Stimulated activated CD4-positive, alpha-beta T cell treated with anti-CD3 and anti-CD28 coated beads, Interleukin-4, amount 100 ng/mL, for 4 hours (primary cell): ENCODE data around the gene EEIG2.
A peak's percentile ranks its signal among the peaks of the same experiment; 100 is the strongest.

Experiments
- DNase-seq, 2 experiments: peaks; one replicate each; pipeline ENCODE4 v3.0.0-alpha.2; 2020

EEIG2 gene

GRCh38 chr1:108551137-108551862 is 8.6 kb upstream of the EEIG2 start:
- no peak for DNase-seq

GRCh38 chr1:108553905-108554304 is 6.0 kb upstream of the EEIG2 start:
- no peak for DNase-seq

- DNase-seq, result no peak
Measured at GRCh38 chr1:108554682-108555427, 5.0 kb upstream of the EEIG2 start.

- no peak for DNase-seq
Measured at GRCh38 chr1:108556066-108556465, 3.8 kb upstream of the EEIG2 start.

GRCh38 chr1:108556499-108556898 is 3.4 kb upstream of the EEIG2 start:
- no peak for DNase-seq

- DNase-seq, result no peak
Measured at GRCh38 chr1:108557296-108557695, 2.6 kb upstream of the EEIG2 start.

- peak in 1 of 2 experiments; percentile 23 for DNase-seq
Measured at GRCh38 chr1:108560189-108560873, 431 bp downstream of the EEIG2 start.

- peak; percentile 15 to 35 for DNase-seq
Measured at GRCh38 chr1:108560874-108561459, 1.1 kb downstream of the EEIG2 start.

GRCh38 chr1:108561689-108562326 is 1.9 kb downstream of the EEIG2 start:
- DNase-seq, result peak; percentile 75 to 78

- DNase-seq, result no peak
Measured at GRCh38 chr1:108563808-108564207, 3.9 kb downstream of the EEIG2 start.

GRCh38 chr1:108565081-108565480 is 5.2 kb downstream of the EEIG2 start:
- no peak for DNase-seq

GRCh38 chr1:108565512-108565911 is 5.6 kb downstream of the EEIG2 start:
- DNase-seq, result no peak

- no peak for DNase-seq
Measured at GRCh38 chr1:108568589-108568988, 8.7 kb downstream of the EEIG2 start.

- DNase-seq, result no peak
Measured at GRCh38 chr1:108569097-108569728, 9.3 kb downstream of the EEIG2 start.

GRCh38 chr1:108570128-108570527 is 10.2 kb downstream of the EEIG2 start:
- no peak for DNase-seq

GRCh38 chr1:108570998-108571401 is 11.1 kb downstream of the EEIG2 start:
- DNase-seq, result no peak

GRCh38 chr1:108572182-108572581 is 12.3 kb downstream of the EEIG2 start:
- DNase-seq, result peak in 1 of 2 experiments; percentile 50

- DNase-seq, result no peak
Measured at GRCh38 chr1:108573183-108573582, 13.3 kb downstream of the EEIG2 start.

GRCh38 chr1:108574008-108574407 is 14.1 kb downstream of the EEIG2 start:
- DNase-seq, result no peak

GRCh38 chr1:108575375-108575774 is 15.5 kb downstream of the EEIG2 start:
- DNase-seq, result no peak

GRCh38 chr1:108583757-108584427 is 24.0 kb downstream of the EEIG2 start:
- no peak for DNase-seq

- no peak for DNase-seq
Measured at GRCh38 chr1:108584428-108584856, 24.5 kb downstream of the EEIG2 start.
